HCT116 (cell line): Measurements from ENCODE around the gene MIPEP.

Experiments
- CTCF ChIP-seq, 3 experiments: fragments of 200-600 bp in 1 of 3; sonication (generic) in 1 of 3; IDR thresholded peaks in 2 of 3; conservative IDR thresholded peaks in 1 of 3; 2 replicates each; pipeline ENCODE4 v1.5.1; 2012 to 2017; ENCODE audit warnings: low read depth in 2 of 3, low read length in 2 of 3, antibody characterized with exemption in 1 of 3, borderline replicate concordance in 1 of 3, control low read depth in 1 of 3, mild to moderate bottlenecking in 1 of 3, mixed read lengths in 1 of 3, mixed run types in 1 of 3, moderate library complexity in 1 of 3; ENCODE audit not compliant: insufficient read depth in 1 of 3
- EGR1 ChIP-seq: IDR thresholded peaks from 2 replicates; pipeline ENCODE4 v1.6.1; 2012; ENCODE audit warnings: low read depth
- EZH2 ChIP-seq: fragments of 200-600 bp; sonication (generic); IDR thresholded peaks from 2 replicates; pipeline ENCODE4 v1.6.1; 2017; ENCODE audit warnings: antibody characterized with exemption, mixed run types
- JUND ChIP-seq: IDR thresholded peaks from 2 replicates; pipeline ENCODE4 v1.6.1; 2012
- POLR2A ChIP-seq: IDR thresholded peaks from 2 replicates; pipeline ENCODE4 v1.7.0; 2011; ENCODE audit warnings: borderline replicate concordance; ENCODE audit not compliant: insufficient read depth, insufficient read length; ENCODE audit errors: extremely low read depth
- POLR2AphosphoS5 ChIP-seq: IDR thresholded peaks from 2 replicates; pipeline ENCODE4 v1.6.1; 2011; ENCODE audit warnings: mild to moderate bottlenecking, low read depth, low read length, moderate library complexity
- RAD21 ChIP-seq: IDR thresholded peaks from 2 replicates; pipeline ENCODE4 v1.6.1; 2012; ENCODE audit warnings: low read depth, mild to moderate bottlenecking
- REST ChIP-seq: IDR thresholded peaks from 2 replicates; pipeline ENCODE4 v1.6.1; 2012; ENCODE audit warnings: low read depth
- SIN3A ChIP-seq: IDR thresholded peaks from 2 replicates; pipeline ENCODE4 v1.6.1; 2012; ENCODE audit warnings: low read depth
- TCF7L2 ChIP-seq: IDR thresholded peaks from 2 replicates; pipeline ENCODE4 v1.7.0; 2011; ENCODE audit warnings: borderline replicate concordance, inconsistent platforms; ENCODE audit not compliant: insufficient read depth, insufficient read length; ENCODE audit errors: extremely low read depth
- ZBTB33 ChIP-seq: IDR thresholded peaks from 2 replicates; pipeline ENCODE4 v1.6.1; 2011; ENCODE audit warnings: mild to moderate bottlenecking, low read length, moderate library complexity; ENCODE audit not compliant: insufficient replicate concordance; ENCODE audit errors: extremely low read depth
- ZFX ChIP-seq: fragments of 450-650 bp; IDR thresholded peaks from 2 replicates; pipeline ENCODE4 v1.6.1; 2017

- no peak for TF ChIP-seq EZH2
- no peak for TF ChIP-seq CTCF (IDR thresholded peaks at IDR 0.05 in 2 of 3, conservative IDR thresholded peaks at IDR 0.05 in 1 of 3; ENCODE audit: borderline replicate concordance in 1 of 3, insufficient read depth in 1 of 3, low read depth in 2 of 3, low read length in 2 of 3)
- no peak for TF ChIP-seq ZBTB33
- TF ChIP-seq EGR1 = no peak
- no peak for TF ChIP-seq POLR2AphosphoS5
- no peak for TF ChIP-seq REST
- no peak for TF ChIP-seq POLR2A
- TF ChIP-seq RAD21 = no peak
- no peak for TF ChIP-seq ZFX
- TF ChIP-seq JUND = no peak
- no peak for TF ChIP-seq SIN3A
- no peak for TF ChIP-seq TCF7L2
These were observed 33.1 kb upstream of the MIPEP start for GRCh38 chr13:23922005-23922932.
